ENCODE results near the gene KNDC1.

KNDC1 gene

DNA sequence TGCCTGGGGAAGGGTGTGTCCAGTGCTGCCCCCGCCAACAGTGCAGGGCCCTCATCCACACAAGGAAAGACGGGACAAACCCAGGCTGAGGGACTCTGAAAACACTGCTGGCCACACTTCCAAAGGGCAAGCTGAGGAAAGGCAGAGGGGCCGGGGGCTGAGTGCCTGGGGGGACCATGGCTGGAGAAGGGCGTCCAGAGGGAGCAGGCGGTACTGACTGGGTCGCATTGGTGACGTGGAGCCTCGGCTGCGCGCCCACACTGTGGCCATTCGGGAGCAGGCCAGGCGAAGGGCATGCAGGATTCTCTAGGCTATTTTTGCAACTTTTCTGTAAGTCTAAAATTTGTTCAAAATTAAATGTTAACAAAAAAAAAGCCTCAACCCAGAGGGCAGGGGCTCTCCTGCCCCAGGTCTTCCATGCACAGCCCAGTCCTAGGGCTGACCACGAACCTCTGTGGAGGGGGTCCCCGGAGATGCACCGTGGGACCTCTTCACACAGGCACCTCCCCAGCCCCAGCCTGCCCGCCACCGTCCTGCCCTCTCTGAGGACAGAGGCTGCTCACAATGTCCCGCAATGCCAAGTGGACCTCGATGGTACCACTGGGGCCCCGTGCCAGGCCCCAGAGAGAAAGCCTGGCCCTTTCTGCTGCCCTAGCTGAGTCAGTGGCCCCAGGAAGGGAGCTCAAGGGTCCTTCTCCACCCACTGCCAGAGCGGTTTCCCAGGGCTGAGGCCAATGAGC lies 106.2 kb downstream of the KNDC1 start:
- no peak for DNase-seq

DNA sequence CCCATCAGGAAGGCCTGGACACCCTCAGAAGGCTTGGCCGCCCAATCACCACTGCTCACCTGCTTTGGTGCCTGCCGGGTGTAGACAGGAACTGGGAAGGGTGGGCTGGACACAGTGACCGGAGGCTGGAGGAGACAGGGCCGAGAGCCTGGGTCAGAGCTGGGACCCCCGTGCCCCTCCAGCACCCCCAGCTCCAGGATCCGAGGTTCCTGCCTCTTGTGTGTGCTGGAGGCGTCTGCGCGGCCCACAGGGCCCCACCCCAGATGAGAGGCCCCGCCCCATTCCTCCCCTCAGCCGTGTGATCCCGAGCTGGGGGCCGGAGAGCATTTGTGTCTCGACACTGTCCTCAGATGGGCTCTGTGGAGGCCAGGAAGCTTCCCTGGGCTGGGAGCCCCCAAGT lies 107.3 kb downstream of the KNDC1 start:
- DNase-seq = no peak

DNA sequence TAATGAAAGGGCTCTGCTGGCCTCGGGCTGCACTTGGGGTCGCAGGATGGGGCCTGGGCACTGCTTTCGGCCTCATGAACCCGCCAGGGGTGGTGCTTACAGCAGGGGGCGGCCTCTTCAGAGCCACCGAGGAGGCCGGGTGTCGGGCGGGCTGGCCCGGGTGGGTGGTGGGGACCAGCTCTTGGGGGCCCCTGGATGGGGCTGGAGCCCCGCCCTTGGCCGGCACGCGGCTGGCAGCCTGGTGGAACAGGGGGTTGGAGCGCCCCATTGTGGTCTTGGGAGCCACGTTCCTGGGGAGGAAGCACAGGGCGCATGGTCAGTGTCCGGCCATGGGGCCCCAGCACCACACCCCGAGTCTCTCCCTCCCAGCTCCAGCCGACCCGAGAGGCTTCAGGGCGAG lies 107.8 kb downstream of the KNDC1 start:
- no peak for DNase-seq

DNA sequence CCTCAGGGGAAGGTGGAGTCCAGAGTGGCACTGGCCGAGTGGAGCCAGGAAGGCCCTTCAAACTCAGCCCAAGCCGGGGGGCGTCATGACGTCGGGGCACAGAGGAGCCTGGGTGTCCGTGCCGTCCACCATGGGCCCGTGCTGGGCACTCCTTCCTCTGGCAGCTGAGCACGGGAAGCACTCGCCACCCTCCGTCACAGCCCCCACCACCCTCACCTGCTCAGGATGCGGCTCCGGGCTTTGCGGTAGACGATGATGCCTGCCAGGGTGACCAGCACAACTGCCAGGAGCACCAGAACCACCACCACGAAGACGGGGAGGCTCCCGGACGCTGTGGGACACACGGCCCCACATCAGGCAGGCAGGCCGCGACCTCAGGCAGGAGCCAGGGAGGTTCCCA lies 108.5 kb downstream of the KNDC1 start:
- DNase-seq = no peak

DNA sequence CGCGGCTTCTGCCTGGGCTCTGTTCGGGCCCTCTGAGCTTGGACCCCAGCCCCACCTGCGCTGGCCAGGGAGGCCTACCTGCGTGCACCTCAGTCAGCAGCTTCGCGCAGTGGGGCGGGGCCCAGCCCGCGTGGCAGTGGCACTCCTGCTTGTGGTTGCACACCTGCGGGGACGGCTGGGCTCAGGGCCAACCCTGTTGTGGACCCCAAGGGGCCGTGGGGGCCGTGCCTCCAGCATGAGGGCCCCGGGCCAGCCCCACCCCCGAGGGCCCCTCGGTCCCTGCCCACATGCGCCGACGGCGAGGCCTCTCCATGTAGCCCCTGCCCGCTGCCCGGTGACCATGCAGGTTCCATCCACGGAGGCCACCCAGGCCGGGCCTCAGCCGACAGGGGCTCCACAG lies 109.3 kb downstream of the KNDC1 start:
- no peak for DNase-seq

DNA sequence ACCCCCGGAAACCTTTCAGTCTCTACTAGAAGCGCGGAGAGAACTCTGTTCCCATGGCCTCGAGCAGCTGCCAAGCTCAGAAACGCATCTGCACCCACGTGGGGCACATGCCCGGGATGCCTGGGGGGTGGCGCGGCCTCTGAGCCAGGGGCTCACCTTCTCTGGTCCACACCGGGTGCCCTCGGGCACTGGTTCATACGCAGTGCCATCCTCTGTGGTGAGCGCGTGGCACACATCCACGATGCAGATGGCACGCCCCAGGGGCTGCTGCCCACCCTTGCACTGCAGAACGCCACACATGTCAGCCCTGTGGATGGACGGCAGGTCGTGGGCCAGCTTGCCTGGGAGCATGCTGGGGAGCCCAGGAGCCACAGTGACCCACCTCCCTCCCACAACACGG lies 110.2 kb downstream of the KNDC1 start:
- no peak for DNase-seq

DNA sequence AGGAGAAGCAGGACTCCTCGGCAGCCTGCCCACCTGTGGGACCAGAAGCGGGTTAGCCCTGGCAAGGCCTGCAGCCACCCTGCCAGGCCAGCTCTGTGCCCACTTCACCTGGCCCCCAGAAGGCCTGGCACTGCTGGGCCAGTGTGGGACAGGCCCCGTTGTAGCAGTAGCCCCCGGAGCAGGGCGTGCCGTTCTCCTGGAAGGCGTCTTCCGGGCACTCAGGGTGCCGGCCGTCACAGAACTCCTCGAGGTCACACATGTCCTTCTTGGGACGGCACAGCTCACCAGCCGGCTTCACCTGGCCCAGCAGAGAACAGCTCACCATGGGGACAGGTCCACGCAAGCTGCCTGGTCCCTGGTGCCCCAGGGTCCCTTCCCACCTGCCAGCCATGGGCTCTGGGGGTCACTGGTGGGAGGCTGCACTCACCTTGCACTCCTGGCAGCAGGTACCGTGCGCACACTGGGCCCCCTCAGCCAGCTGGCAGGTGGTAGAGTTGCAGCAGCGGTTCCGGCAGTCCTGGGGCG lies 110.8 kb downstream of the KNDC1 start:
- DNase-seq = no peak

DNA sequence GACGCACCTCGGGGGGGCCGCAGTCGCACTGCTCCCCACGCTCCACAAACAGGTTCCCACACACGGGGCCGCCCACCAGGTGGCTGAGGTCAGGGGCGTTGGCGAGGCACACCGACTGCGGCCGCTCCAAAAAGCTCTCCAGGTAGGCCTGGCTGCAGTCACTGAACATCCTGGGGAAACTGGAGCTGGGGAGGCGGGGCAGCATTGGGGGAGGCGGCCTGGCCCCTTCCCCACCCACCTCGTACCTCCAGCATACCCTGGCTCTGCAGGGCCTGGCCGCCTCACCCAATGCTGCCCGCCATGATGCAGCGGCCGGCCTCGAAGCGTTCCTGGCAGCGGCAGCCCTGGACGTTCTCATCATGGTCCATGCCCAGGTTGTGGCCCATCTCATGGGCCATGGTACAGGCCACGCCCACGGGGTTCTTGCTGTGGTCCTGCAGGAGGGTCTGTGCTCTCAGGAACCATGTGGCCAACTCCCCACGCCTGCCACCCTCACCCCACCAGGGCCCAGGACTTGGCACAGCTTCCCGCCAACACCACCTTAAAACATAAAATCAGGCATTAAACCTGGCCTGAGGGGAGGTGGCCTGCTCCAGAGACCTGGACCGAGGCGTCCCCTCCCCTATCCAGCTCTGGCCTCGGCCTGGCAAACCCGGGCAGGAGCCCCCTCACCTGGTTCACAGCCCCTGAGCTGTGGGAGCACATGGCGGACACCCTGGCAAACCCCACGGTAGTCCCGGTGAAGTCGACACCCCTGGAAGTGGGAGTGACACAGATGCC lies 111.7 kb downstream of the KNDC1 start:
- DNase-seq = no peak

DNA sequence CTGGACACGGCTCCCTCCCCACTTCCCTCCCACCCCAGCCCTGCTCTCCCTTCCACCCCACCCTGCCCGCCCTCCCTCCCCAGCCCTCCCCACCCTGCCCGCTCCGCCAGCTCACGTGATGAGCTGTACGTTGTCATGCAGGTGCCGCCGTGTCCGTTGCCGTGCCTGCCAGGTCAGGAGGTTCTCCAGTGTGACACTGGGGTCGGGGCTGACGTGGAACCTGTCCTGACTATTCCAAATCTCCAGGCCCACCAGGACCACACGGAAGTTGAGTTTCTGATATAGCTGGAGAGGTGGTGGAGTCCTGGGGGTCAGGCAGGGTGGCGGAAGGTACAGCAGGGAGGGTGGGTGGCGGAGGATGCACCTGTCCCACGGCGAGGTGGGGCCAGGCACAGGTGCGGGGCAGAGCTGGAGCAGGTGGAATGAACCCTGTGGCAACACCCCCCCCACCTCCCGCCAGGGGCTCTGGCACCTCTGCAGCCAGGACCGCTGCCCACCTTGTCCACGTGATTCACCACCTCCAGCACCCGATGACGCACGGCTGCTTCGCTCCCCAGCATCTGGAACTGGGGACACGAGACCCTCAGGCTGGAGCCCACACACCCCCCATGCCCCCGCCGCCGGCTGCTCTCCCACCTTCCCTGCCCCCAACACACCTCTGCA lies 112.4 kb downstream of the KNDC1 start:
- DNase-seq = no peak

DNA sequence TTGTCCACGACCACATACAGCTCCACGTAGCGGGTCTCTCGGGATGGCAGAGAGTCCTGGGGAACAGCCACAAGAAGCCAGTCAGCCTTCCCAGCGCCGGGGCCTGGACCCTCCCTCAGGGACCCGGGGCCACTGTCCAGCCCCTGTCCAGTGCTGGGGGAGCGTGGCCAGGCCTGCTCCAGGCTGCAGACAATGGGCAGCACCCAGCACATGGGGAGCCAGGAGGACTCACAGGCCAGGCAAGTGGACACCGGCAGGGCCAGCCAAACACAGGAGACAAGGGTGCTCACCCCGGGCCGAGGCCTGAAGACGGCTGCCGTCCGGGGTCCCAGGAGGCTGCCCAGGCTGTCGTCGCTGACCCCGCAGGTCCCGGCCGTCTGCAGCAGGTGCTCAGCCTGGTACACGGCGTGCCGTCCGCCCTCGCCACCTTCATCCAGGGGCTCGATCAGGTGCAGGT lies 113.0 kb downstream of the KNDC1 start:
- DNase-seq = no peak

DNA sequence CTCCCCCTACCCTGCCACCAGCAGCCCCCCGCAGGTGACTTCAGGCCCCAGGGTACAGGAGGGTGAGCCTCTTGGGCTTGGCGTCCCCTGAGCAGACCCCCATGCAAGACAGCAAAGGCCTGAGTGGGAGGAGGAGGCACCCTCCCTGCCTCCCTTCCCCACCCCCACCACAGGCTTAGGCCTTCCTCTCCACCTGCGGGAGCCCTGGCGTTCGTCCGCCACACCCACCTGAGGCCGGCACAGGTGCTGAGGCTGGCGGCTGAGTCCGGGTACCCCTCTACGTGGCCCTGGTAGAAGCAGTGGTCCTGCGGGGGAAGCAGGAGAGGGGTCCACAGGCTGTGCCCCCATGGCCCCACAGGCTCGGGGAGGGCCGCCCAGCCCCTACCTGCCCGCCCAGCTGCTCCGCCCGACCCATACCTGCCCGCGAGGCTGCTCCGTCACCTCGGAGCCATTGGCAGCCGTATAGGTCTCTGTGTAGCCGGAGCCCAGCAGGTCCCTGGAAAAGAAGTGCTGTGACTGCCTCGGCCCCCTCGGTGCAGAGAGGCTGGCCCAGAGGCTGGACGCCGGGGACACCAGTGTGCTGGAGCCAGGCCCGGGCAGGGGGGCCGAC lies 113.6 kb downstream of the KNDC1 start:
- no peak for DNase-seq

DNA sequence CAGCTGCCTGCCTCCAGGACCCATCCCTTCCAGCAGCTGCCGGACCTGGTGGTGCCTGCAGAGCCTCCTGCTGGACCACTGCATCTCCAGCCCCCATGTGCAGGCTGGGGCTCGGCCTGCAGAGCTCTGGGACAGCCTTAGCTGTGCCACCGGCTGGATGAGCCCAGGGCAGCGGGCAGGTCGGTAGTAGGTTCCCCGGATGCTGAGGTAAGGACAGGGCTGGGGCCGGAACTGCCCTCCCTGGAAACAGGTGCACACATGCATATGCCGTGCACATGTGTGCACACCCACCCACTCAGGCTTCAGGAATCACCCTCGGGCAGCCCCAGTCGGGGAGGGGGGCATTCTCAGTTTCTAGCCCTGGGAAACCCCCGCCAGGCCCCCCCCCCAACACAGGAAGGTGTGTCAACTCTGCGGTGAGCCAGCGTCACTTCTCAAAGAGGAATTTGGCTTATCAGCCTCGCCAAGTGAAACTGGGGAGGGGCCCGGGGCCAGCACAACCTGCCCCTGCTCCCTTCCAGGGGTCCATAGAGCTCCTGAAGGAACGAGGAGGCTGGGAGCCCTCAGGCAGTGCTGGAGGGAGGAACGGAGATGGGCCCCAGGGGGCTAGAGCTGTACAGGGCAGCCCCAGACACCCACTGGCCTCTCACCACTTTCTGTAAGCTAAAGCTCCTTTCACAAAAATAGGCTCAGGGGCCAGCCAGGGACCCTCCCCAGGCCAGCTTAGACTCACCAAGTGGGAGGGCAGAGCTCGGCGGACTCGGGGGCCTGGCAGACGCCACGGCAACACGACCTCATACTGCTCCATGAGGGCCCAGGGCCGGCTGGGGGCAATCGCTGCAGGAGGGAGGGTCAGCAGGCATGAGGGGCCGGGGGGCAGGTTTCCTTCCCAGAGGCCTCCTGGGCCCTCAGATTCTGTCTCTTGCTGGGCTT lies 115.0 kb downstream of the KNDC1 start:
- DNase-seq = no peak

DNA sequence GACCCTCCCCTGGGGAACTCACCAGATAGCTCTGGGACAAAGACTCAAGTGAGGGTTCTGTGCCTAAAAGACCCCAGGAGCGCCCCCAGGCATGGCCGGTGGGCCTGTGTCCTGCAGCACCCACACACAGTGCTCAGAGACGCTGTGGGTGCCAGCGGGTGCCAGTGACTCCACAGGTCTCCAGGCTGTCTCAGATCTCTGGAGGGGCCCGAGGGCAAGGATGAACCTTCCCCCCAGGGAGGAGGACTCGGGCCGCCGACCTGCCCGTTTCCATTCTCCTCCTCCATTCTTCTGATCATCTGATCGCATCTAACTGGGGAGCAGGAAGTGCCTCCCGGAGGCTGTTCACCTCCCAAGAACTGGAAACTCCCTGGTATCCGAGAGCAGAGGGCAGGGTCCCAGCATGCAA lies 115.7 kb downstream of the KNDC1 start:
- DNase-seq = no peak

All from NCI-H1092 treated with DMSO at 0.1 percent for 48 hours (cell line).